Glutamatergic neuron (in vitro differentiated cells): ENCODE measurements around the gene NAA80. TPM values are rescaled to one million over a fixed set of nuclear protein-coding genes. Genes with fewer than 3 reads are reported as not detected.
A peak's percentile ranks its signal among the peaks of the same experiment; 100 is the strongest.

Source experiments
- DNase-seq: peaks from one replicate; pipeline ENCODE4 v3.0.0; 2022
- H3K27ac Mint-ChIP-seq: one replicate; pipeline ENCODE4 v1.8.0; 2020; ENCODE audit warnings: mild to moderate bottlenecking, mixed read lengths, inconsistent platforms; ENCODE audit not compliant: unreplicated experiment
- H3K27me3 Mint-ChIP-seq: one replicate; pipeline ENCODE4 v1.8.0; 2020; ENCODE audit warnings: mild to moderate bottlenecking, moderate library complexity, mixed read lengths, inconsistent platforms; ENCODE audit not compliant: unreplicated experiment
- H3K36me3 Mint-ChIP-seq: one replicate; pipeline ENCODE4 v1.8.0; 2020; ENCODE audit warnings: mild to moderate bottlenecking, mixed read lengths, inconsistent platforms; ENCODE audit not compliant: unreplicated experiment
- H3K4me1 Mint-ChIP-seq: one replicate; pipeline ENCODE4 v1.8.0; 2020; ENCODE audit warnings: mild to moderate bottlenecking, low read depth, mixed read lengths, inconsistent platforms; ENCODE audit not compliant: unreplicated experiment
- H3K4me3 Mint-ChIP-seq: one replicate; pipeline ENCODE4 v1.8.0; 2020; ENCODE audit warnings: mild to moderate bottlenecking, mixed read lengths, inconsistent platforms; ENCODE audit not compliant: unreplicated experiment
- H3K9me3 Mint-ChIP-seq: one replicate; pipeline ENCODE4 v1.8.0; 2020; ENCODE audit warnings: mild to moderate bottlenecking, moderate library complexity, mixed read lengths, inconsistent platforms; ENCODE audit not compliant: unreplicated experiment
- total RNA-seq: library from RNA; stranded (reverse); fragmentation: NEBNext Ultra II Directional; extraction: Animal tissue kit (Norgen Biotek cat#: 25700); gene quantifications from one replicate; pipeline ENCODE4 v1.2.1, GENCODE V29; 2021; ENCODE audit not compliant: unreplicated experiment
- TF ChIP-seq, protein P1 (sequence below): fragments of 200-600 bp; sonication (generic); IDR thresholded peaks from one replicate; pipeline ENCODE4 v1.5.0; 2021; ENCODE audit not compliant: partially characterized antibody, unreplicated experiment

Gene NAA80
- total RNA-seq, 1 donor from 2014 or later = 13.3 TPM

DNA sequence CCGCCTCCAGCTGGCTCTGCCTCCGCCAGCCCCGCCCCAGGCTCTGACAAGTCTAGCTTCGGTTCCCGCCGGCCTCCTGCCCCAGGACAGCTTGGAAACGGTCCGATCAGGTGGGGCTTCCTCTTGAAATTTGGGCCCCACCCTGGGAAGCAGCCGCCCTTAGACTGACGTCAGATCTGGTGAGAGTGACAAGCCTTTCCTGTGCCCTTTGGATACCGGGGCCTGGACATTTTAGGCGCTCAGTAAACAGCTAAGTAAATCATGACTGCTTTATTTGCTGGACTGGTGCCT lies 378 bp upstream of the NAA80 start:
- Mint-ChIP-seq H3K27ac (peak overlapping the region; percentile 91), H3K4me1 (peaks cover 8% of the 10 kb centered on the region)
- TF ChIP-seq, protein P1, sequence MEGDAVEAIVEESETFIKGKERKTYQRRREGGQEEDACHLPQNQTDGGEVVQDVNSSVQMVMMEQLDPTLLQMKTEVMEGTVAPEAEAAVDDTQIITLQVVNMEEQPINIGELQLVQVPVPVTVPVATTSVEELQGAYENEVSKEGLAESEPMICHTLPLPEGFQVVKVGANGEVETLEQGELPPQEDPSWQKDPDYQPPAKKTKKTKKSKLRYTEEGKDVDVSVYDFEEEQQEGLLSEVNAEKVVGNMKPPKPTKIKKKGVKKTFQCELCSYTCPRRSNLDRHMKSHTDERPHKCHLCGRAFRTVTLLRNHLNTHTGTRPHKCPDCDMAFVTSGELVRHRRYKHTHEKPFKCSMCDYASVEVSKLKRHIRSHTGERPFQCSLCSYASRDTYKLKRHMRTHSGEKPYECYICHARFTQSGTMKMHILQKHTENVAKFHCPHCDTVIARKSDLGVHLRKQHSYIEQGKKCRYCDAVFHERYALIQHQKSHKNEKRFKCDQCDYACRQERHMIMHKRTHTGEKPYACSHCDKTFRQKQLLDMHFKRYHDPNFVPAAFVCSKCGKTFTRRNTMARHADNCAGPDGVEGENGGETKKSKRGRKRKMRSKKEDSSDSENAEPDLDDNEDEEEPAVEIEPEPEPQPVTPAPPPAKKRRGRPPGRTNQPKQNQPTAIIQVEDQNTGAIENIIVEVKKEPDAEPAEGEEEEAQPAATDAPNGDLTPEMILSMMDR = no peak

DNA sequence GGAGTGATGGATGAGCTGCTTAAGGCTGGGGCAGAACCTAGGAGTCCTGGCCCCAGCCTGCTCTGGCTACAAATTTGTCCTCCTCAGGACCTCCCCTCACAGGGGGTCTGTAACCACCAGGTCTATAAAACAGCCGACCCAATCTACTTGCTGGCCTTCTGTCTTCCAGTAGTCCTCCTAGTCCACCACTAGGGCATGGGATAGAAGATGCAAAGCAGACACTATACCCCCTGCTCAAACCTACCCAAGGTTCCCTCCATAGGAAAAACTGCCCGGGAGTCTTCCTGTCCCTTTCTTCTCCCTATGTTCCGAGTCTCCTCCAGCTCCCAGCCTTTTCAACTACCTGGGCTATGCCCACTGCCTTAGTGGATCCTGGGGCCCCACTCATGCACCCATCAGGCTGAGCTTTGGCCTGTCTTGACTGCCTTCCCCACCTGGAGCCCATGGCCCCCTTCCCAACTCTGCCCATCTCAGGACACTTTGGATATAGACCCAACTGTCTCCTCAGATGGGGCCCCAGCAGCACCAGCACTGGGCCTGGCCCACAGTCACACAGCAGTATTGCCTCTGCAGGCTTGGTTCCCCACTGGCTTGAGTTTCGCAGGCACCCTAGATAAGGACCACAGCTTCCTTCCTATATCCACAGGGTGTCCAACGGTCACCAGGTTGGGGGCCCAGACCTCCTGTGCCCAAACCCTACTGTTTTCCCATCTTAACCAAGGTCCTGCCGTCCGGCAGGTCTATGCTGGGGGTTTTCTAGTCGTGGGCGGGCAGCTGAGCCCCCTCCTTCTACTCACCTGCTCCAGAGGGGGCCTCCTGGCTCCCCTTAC lies 1.1 kb downstream of the NAA80 start:
- TF ChIP-seq, protein P1 = no peak
- H3K9me3 Mint-ChIP-seq = peaks cover 3% of the 10 kb centered on the region
- peaks cover 8% of the 10 kb centered on the region for H3K4me1 Mint-ChIP-seq
- peak overlapping the region; percentile 93 for H3K4me3 Mint-ChIP-seq
- H3K27ac Mint-ChIP-seq = no peak overlapping the region
- DNase-seq = no peak
- H3K27me3 Mint-ChIP-seq = peaks cover 16% of the 10 kb centered on the region
- no peaks in the 10 kb centered on the region for H3K36me3 Mint-ChIP-seq

More for the DNA sequence above, 378 bp upstream of the NAA80 start:
- Mint-ChIP-seq H3K4me3 (peak overlapping the region; percentile 93), H3K27me3 (peaks cover 16% of the 10 kb centered on the region), H3K9me3 (peaks cover 3% of the 10 kb centered on the region), H3K36me3 (no peaks in the 10 kb centered on the region)
- DNase-seq = no peak

- Mint-ChIP-seq H3K36me3 (no peaks in the 10 kb centered on the region), H3K4me1 (peaks cover 12% of the 10 kb centered on the region), H3K9me3 (peaks cover 6% of the 10 kb centered on the region), H3K27ac (no peak overlapping the region), H3K4me3 (no peak overlapping the region), H3K27me3 (peaks cover 18% of the 10 kb centered on the region)
- TF ChIP-seq, protein P1 = no peak
- no peak for DNase-seq
Observed at GRCh38 chr3:50297384-50297775, 1.8 kb downstream of the NAA80 start.

DNA sequence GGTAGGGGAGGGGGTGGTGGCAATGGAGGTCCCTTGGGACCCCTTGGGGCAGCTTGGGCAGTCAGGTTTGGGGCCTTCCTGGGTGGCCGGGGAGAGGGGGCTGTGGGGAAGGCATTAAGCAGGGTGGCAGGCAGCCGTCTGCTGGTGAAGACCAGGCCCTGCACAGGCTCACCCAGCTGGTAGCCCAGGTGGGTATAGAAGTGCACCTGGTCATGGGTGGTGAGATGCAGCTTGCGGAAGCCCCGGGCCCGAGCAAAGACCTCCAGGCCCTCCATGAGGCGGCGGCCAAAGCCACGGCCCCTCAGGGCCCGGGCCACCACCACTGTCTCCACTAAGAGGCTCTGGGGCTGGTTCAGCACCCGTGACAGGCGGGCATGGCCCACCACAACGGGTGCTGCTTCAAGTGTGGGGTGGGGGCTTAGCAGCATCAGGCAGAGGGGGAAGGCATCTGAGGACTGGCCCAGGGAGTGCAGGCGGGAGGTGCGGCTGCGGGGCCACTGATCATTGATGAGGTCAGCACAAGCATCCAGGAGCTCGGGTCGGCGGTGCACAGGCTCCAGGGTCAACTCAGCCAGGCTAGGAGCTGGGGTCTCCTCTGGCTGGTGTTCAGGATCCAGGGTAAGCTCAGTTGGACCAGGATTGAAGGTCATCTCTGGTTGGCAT lies 2.4 kb downstream of the NAA80 start:
- Mint-ChIP-seq H3K27ac (no peak overlapping the region), H3K27me3 (peaks cover 15% of the 10 kb centered on the region), H3K4me3 (no peak overlapping the region), H3K36me3 (no peaks in the 10 kb centered on the region), H3K4me1 (peaks cover 12% of the 10 kb centered on the region), H3K9me3 (peaks cover 6% of the 10 kb centered on the region)
- TF ChIP-seq, protein P1 = no peak
- DNase-seq = no peak
